H1 (cell line): Measurements from ENCODE around the gene CXCL14. TPM values are rescaled to one million over a fixed set of nuclear protein-coding genes. Genes with fewer than 3 reads are reported as not detected.

ENCODE experiments used
- CTCF ChIA-PET: fragments of 300-600 bp; sonication (Branson Sonifier 250); formaldehyde crosslinking; loops from one replicate; lab custom pipeline; 2021; ENCODE audit not compliant: partially characterized antibody; lab: Charles Lee
- POLR2A ChIA-PET: fragments of 300-600 bp; sonication (Branson Sonifier 250); formaldehyde crosslinking; loops from one replicate; lab custom pipeline; 2021; ENCODE audit warnings: inconsistent platforms; ENCODE audit not compliant: partially characterized antibody; lab: Charles Lee
- DNase-seq, 2 experiments: peaks; one replicate each; pipeline versions ENCODE4 v3.0.0 to v3.0.0-alpha.2; 2010 to 2022; ENCODE audit warnings: low spot score in 2 of 2, low read depth in 1 of 2, mixed read lengths in 1 of 2
- FAIRE-seq: peaks from 2 replicates; lab custom pipeline; 2011; peaks lifted over from hg19 to GRCh38; lab: Jason Lieb, UNC
- H2AFZ ChIP-seq: 2 replicates; pipeline ENCODE4 v1.8.1; 2012; ENCODE audit warnings: low read length, inconsistent platforms
- H2AK5ac ChIP-seq: 2 replicates; pipeline ENCODE4 v1.6.1; 2013; ENCODE audit warnings: low read depth, low read length
- H2BK120ac ChIP-seq: replicated peaks from 2 replicates; pipeline ENCODE3; 2013; ENCODE audit warnings: low read depth, low read length, inconsistent platforms
- H2BK12ac ChIP-seq: 2 replicates; pipeline ENCODE4 v1.6.1; 2013; ENCODE audit warnings: low read depth, low read length
- H2BK15ac ChIP-seq: 2 replicates; pipeline ENCODE4 v1.6.1; 2013; ENCODE audit warnings: low read length
- H2BK20ac ChIP-seq: 2 replicates; pipeline ENCODE4 v1.6.1; 2013; ENCODE audit warnings: low read length
- H2BK5ac ChIP-seq: 2 replicates; pipeline ENCODE4 v1.6.1; 2013; ENCODE audit warnings: low read depth, low read length
- H3K14ac ChIP-seq: 2 replicates; pipeline ENCODE4 v1.6.1; 2013; ENCODE audit warnings: inconsistent platforms; ENCODE audit not compliant: insufficient read length
- H3K18ac ChIP-seq: 2 replicates; pipeline ENCODE4 v1.6.1; 2013; ENCODE audit warnings: low read length; ENCODE audit errors: extremely low read depth
- H3K23ac ChIP-seq: 2 replicates; pipeline ENCODE4 v1.6.1; 2013; ENCODE audit warnings: inconsistent platforms; ENCODE audit not compliant: insufficient read length
- H3K23me2 ChIP-seq: 2 replicates; pipeline ENCODE4 v1.6.1; 2013; ENCODE audit warnings: low read depth, low read length
- H3K27ac ChIP-seq: 2 replicates; pipeline ENCODE4 v1.6.1; 2011; ENCODE audit warnings: low read depth, low read length, inconsistent platforms
- H3K27me3 ChIP-seq, 4 experiments: replicated peaks in 1 of 4; 1 replicate in 1 of 4; 2 replicates in 3 of 4; pipeline versions ENCODE4 v1.6.1 to v1.8.1; 2011 to 2013; ENCODE audit warnings: low read length in 3 of 4, mild to moderate bottlenecking in 3 of 4, inconsistent platforms in 2 of 4, mixed read lengths in 2 of 4, moderate library complexity in 1 of 4; ENCODE audit not compliant: control insufficient read depth in 3 of 4, insufficient read depth in 3 of 4; ENCODE audit errors: extremely low read depth in 1 of 4
- H3K36me3 ChIP-seq, 4 experiments: 2 replicates each; pipeline versions ENCODE4 v1.6.1 to v1.8.1; 2011 to 2013; ENCODE audit warnings: mild to moderate bottlenecking in 4 of 4, low read length in 3 of 4, moderate library complexity in 2 of 4, control low read depth in 1 of 4, inconsistent platforms in 1 of 4; ENCODE audit not compliant: insufficient read depth in 4 of 4, control insufficient read depth in 2 of 4
- H3K4ac ChIP-seq: replicated peaks from 2 replicates; pipeline ENCODE3; 2013; ENCODE audit warnings: low read length, low read depth, mixed read lengths, inconsistent platforms; ENCODE audit not compliant: insufficient read length
- H3K4me1 ChIP-seq, 4 experiments: replicated peaks in 1 of 4; 1 replicate in 1 of 4; 2 replicates in 3 of 4; pipeline versions ENCODE4 v1.6.1 to v1.8.1; 2011 to 2013; ENCODE audit warnings: low read length in 3 of 4, inconsistent platforms in 2 of 4, mixed read lengths in 1 of 4; ENCODE audit not compliant: insufficient read depth in 4 of 4, control insufficient read depth in 3 of 4
- H3K4me2 ChIP-seq, 2 experiments: 2 replicates each; pipeline versions ENCODE4 v1.6.1 to v1.8.1; 2011 to 2013; ENCODE audit warnings: low read depth in 2 of 2, low read length in 2 of 2, control low read depth in 1 of 2, inconsistent platforms in 1 of 2, mild to moderate bottlenecking in 1 of 2; ENCODE audit not compliant: insufficient read depth in 1 of 2
- H3K4me3 ChIP-seq, 4 experiments: fragments of 200-600, 300-600 bp in 1 of 4; sonication (generic), shearing (Covaris generic), sonication (Bioruptor Twin) in 1 of 4; 2 replicates each; pipeline versions ENCODE4 v1.5.1 to v1.8.1; 2011 to 2016; ENCODE audit warnings: low read length in 4 of 4, low read depth in 3 of 4, control low read depth in 2 of 4, inconsistent platforms in 2 of 4, mild to moderate bottlenecking in 2 of 4, mixed read lengths in 1 of 4, moderate library complexity in 1 of 4; ENCODE audit not compliant: insufficient read depth in 2 of 4; ENCODE audit errors: extremely low read depth in 1 of 4
- H3K56ac ChIP-seq: replicated peaks from 2 replicates; pipeline ENCODE3; 2013; ENCODE audit warnings: low read depth, mild to moderate bottlenecking, mixed read lengths, low read length, inconsistent platforms; ENCODE audit not compliant: insufficient read length
- H3K79me1 ChIP-seq: 2 replicates; pipeline ENCODE4 v1.6.1; 2013; ENCODE audit warnings: low read depth, low read length, control low read depth
- H3K79me2 ChIP-seq, 2 experiments: 2 replicates each; pipeline versions ENCODE4 v1.6.1 to v1.8.1; 2012 to 2013; ENCODE audit warnings: low read length in 2 of 2, mild to moderate bottlenecking in 2 of 2, inconsistent platforms in 1 of 2; ENCODE audit not compliant: insufficient read depth in 2 of 2, control insufficient read depth in 1 of 2
- H3K9ac ChIP-seq, 4 experiments: replicated peaks in 1 of 4; 1 replicate in 1 of 4; 2 replicates in 3 of 4; pipeline versions ENCODE4 v1.6.1 to v1.8.1; 2011 to 2013; ENCODE audit warnings: low read depth in 3 of 4, low read length in 3 of 4, control low read depth in 2 of 4, mild to moderate bottlenecking in 2 of 4, moderate library complexity in 2 of 4, inconsistent platforms in 1 of 4; ENCODE audit errors: extremely low read depth in 1 of 4
- H3K9me3 ChIP-seq, 2 experiments: 2 replicates each; pipeline versions ENCODE4 v1.6.1 to v1.8.1; 2012 to 2013; ENCODE audit warnings: mild to moderate bottlenecking in 2 of 2, moderate library complexity in 2 of 2, control low read depth in 1 of 2, inconsistent platforms in 1 of 2, low read depth in 1 of 2, low read length in 1 of 2, mixed read lengths in 1 of 2; ENCODE audit not compliant: insufficient read depth in 2 of 2
- H4K20me1 ChIP-seq, 2 experiments: replicated peaks in 1 of 2; 2 replicates each; pipeline versions ENCODE3 to v1.8.1; 2011 to 2013; ENCODE audit warnings: inconsistent platforms in 2 of 2, low read length in 2 of 2, mild to moderate bottlenecking in 1 of 2; ENCODE audit not compliant: insufficient read depth in 2 of 2, control insufficient read depth in 1 of 2
- H4K5ac ChIP-seq: 2 replicates; pipeline ENCODE4 v1.6.1; 2013; ENCODE audit warnings: low read length, low read depth, mixed read lengths, inconsistent platforms; ENCODE audit not compliant: insufficient read length
- H4K8ac ChIP-seq: 2 replicates; pipeline ENCODE4 v1.8.0; 2013; ENCODE audit warnings: mild to moderate bottlenecking, moderate library complexity, low read length, inconsistent platforms; ENCODE audit not compliant: insufficient read depth; ENCODE audit errors: extremely low read depth
- H4K91ac ChIP-seq: replicated peaks from 2 replicates; pipeline ENCODE3; 2013; ENCODE audit warnings: low read length, mixed read lengths, inconsistent platforms; ENCODE audit not compliant: insufficient read length
- ASH2L ChIP-seq: fragments of 200-600, 300-600 bp; sonication (generic); IDR thresholded peaks from one replicate; pipeline ENCODE4 v1.7.1; 2017; ENCODE audit warnings: low read length
- GTF2F1 ChIP-seq: IDR thresholded peaks from 2 replicates; pipeline ENCODE4 v1.6.1; 2012; ENCODE audit warnings: low read depth, low read length, improper control_type of control experiment, borderline replicate concordance
- KDM5A ChIP-seq: fragments of 200-600 bp; IDR thresholded peaks from 2 replicates; pipeline ENCODE4 v1.7.1; 2012; ENCODE audit warnings: mild to moderate bottlenecking, low read length, inconsistent platforms, mixed read lengths
- SAP30 ChIP-seq: fragments of 300-600 bp; sonication (generic); IDR thresholded peaks from 2 replicates; pipeline ENCODE4 v1.7.1; 2012; ENCODE audit warnings: low read length, moderate library complexity, mild to moderate bottlenecking, inconsistent platforms; ENCODE audit not compliant: insufficient read depth, insufficient replicate concordance
- SIX5 ChIP-seq: IDR thresholded peaks from 2 replicates; pipeline ENCODE4 v1.6.1; 2011; ENCODE audit warnings: mild to moderate bottlenecking, low read depth, low read length
- WGBS, 2 experiments: shearing (Covaris generic) in 1 of 2; methylation state at CpG; one replicate each; pipeline versions ENCODE4 v1.1.6 to v1.1.7; 2013 to 2015; ENCODE audit warnings: low lambda C conversion rate in 2 of 2, mixed read lengths in 2 of 2, inconsistent platforms in 1 of 2, low coverage in 1 of 2, missing lambda C conversion rate in 1 of 2; ENCODE audit not compliant: insufficient replicate concordance in 2 of 2, insufficient coverage in 1 of 2, insufficient read length in 1 of 2; ENCODE audit errors: extremely low coverage in 1 of 2, missing lambda C conversion rate in 1 of 2; 5-methylcytosine and 5-hydroxymethylcytosine counted together
- polyA plus RNA-seq, 7 experiments: library from polyadenylated mRNA; depleted of rRNA in 3 of 7; stranded (reverse) in 5 of 7; unstranded in 2 of 7; fragments of >200 nt in 5 of 7; fragments of 200-250 nt in 2 of 7; gene quantifications; 1 replicate in 5 of 7; 2 replicates in 1 of 7; 4 replicates in 1 of 7; pipeline versions ENCODE4 v1.2.1 to v1.2.3, GENCODE V29; 2011 to 2013; ENCODE audit warnings: missing spikeins in 2 of 7, mixed read lengths in 2 of 7
- total RNA-seq: library from RNA; stranded (reverse); fragmentation: NEBNext Ultra II Directional; extraction: Animal tissue kit (Norgen Biotek cat#: 25700); gene quantifications from 2 replicates; pipeline ENCODE4 v1.2.1, GENCODE V29; 2021
- TF ChIP-seq, protein P1 (sequence below): IDR thresholded peaks from 2 replicates; pipeline ENCODE4 v1.6.1; 2011; ENCODE audit warnings: low read depth, mild to moderate bottlenecking, low read length; ENCODE audit not compliant: insufficient read depth

CXCL14 gene
- total and polyA plus RNA-seq, 2 of the 8 experiments (the other 6 are each of a cell fraction or from before 2014, with no cell fraction given) = 1.5 to 1.8 TPM

DNA sequence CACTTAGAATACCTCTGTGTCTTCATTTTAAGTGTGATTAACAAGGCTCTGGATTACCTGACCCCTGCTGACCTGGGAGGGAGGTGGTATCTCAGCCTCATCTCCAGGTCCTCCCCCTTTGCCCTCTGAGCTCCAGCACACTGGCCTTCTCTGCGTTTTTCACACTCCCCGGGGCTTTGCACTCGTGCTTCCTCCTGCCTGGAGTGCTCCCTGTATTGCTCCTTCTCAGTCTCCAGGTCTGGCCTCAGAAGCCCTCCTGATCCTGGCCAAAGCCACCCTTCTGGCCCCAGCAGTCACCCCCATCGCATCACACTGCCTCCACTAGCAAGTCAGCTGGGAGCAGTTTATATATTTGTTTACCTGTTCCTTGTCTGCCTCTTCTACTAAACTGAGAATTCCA is 29.4 kb downstream of the CXCL14 start:
- Histone ChIP-seq H3K79me1 (no peaks in the 10 kb centered on the region), H3K14ac (no peak overlapping the region), H3K9ac (no peak overlapping the region), H3K4me1 (peaks cover 5 to 8% (median 6%) of the 10 kb centered on the region in 4 experiments; a peak in 6 of 7 replicates), H3K79me2 (no peaks in the 10 kb centered on the region), H3K27me3 (peaks cover 65 to 74% (median 73%) of the 10 kb centered on the region in 4 experiments), H4K91ac (no peak overlapping the region), H2BK20ac (no peak overlapping the region), H3K56ac (no peak overlapping the region), H4K20me1 (peaks cover 4 to 42% of the 10 kb centered on the region in 2 experiments), H2BK15ac (no peak overlapping the region)
- no peak for DNase-seq
- TF ChIP-seq SAP30 (no peak), KDM5A (no peak), SIX5 (no peak), GTF2F1 (no peak), ASH2L (no peak)
- TF ChIP-seq, protein P1, sequence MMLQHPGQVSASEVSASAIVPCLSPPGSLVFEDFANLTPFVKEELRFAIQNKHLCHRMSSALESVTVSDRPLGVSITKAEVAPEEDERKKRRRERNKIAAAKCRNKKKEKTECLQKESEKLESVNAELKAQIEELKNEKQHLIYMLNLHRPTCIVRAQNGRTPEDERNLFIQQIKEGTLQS = no peak
- TF ChIP-seq, all 59 proteins: peak for 0
- 63% methylated on average over 4 of the region's 4 CpGs; no CpG with 5 or more reads in 1 of the 2 experiments for WGBS, 2 experiments
- H3K4me3 ChIP-seq = no peak overlapping the region
- POLR2A ChIA-PET = no interaction called here
- H2AK5ac ChIP-seq = no peak overlapping the region
- no peak for FAIRE-seq
- H3K27ac ChIP-seq = no peak overlapping the region
- H2BK5ac ChIP-seq = no peak overlapping the region
- H4K8ac ChIP-seq = no peak overlapping the region
- no peak overlapping the region for H4K5ac ChIP-seq
- no peak overlapping the region for H3K4me2 ChIP-seq
- H3K9me3 ChIP-seq = no peaks in the 10 kb centered on the region
- no peak overlapping the region for H2BK12ac ChIP-seq
- no peaks in the 10 kb centered on the region for H3K23me2 ChIP-seq
- no peak overlapping the region for H2AFZ ChIP-seq
- H3K18ac ChIP-seq = no peak overlapping the region
- no peak overlapping the region for H3K4ac ChIP-seq
- H3K23ac ChIP-seq = no peak overlapping the region
- H3K36me3 ChIP-seq = no peaks in the 10 kb centered on the region
- H2BK120ac ChIP-seq = no peak overlapping the region
- CTCF ChIA-PET = interaction anchor here (0.6 to 11.4 kb wide), 19 partner anchors 8 to 639 kb away, joined by 3 to 778 read pairs (median 7); partner anchors contain the start of genes CXCL14, NEUROG1, SLC25A48 and TIFAB
